ENCODE results near the gene GRIN2A.

GRIN2A gene

DNA sequence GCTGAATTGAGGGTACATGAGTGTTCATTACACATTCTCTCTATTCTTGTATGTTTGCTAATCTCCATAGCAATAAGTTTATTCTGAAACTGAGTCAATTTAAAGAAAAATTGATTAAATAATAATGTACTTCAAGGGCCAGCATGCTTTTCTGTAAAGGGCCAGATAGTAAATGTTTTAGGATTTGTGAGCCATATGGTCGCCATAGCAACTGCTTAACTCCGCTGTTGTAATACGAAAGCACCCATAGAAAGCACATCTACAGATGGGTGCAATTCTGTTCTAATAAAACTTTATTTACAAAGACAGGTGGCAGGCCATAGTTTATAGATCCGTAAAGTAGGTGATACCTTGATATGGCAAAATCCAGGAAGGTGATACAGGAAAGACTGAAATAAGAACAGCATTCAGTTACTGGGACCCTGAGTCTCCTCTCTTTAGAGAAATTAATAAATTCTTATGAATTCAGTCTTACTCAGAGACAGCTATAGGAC is 36.6 kb downstream of the GRIN2A start:
- WGBS (ENCODE audit: extremely low coverage, insufficient coverage, low lambda C conversion rate) = no CpG with 5 or more reads among the region's 4 CpGs
- Histone ChIP-seq H4K8ac (ENCODE audit: low read depth, low read length) (no peak overlapping the region), H3K18ac (ENCODE audit: low read length) (no peak overlapping the region), H3K79me1 (ENCODE audit: low read length) (no peaks in the 10 kb centered on the region), H3K79me2 (ENCODE audit: control insufficient read depth, insufficient read depth, low read length) (no peaks in the 10 kb centered on the region), H2BK15ac (replicated peaks; ENCODE audit: low read depth) (no peak overlapping the region), H2BK120ac (ENCODE audit: low read depth, low read length) (no peak overlapping the region), H3K23ac (ENCODE audit: low read length) (no peak overlapping the region), H3K56ac (ENCODE audit: low read length) (no peak overlapping the region), H2BK5ac (ENCODE audit: low read length) (no peak overlapping the region), H3K4me3 (ENCODE audit: low read length) (no peak overlapping the region), H3K4me1 (ENCODE audit: control insufficient read depth, low read depth, low read length) (no peaks in the 10 kb centered on the region), H3K4ac (ENCODE audit: low read depth, low read length) (no peak overlapping the region), H4K5ac (ENCODE audit: low read length) (no peak overlapping the region), H3K36me3 (ENCODE audit: control insufficient read depth, insufficient read depth, low read length) (no peaks in the 10 kb centered on the region), H3K27ac (ENCODE audit: low read depth, low read length) (no peak overlapping the region), H3K4me2 (ENCODE audit: low read length) (no peak overlapping the region), H3K27me3 (ENCODE audit: insufficient read depth, low read length, poor library complexity) (no peaks in the 10 kb centered on the region), H2AK5ac (ENCODE audit: low read length) (no peak overlapping the region), H3K9ac (ENCODE audit: low read length) (no peak overlapping the region)
- no peak for DNase-seq

- no peak overlapping the region for H2BK5ac ChIP-seq (ENCODE audit: low read length)
- H3K4me2 ChIP-seq (ENCODE audit: low read length) = no peak overlapping the region
- DNase-seq = no peak
- H3K4ac ChIP-seq (ENCODE audit: low read depth, low read length) = no peak overlapping the region
- H3K79me1 ChIP-seq (ENCODE audit: low read length) = no peaks in the 10 kb centered on the region
- no peaks in the 10 kb centered on the region for H3K79me2 ChIP-seq (ENCODE audit: control insufficient read depth, insufficient read depth, low read length)
- no peak overlapping the region for H3K27ac ChIP-seq (ENCODE audit: low read depth, low read length)
- no peak overlapping the region for H2AK5ac ChIP-seq (ENCODE audit: low read length)
- H3K4me3 ChIP-seq (ENCODE audit: low read length) = no peak overlapping the region
- no peak overlapping the region for H4K5ac ChIP-seq (ENCODE audit: low read length)
- H3K56ac ChIP-seq (ENCODE audit: low read length) = no peak overlapping the region
- H3K18ac ChIP-seq (ENCODE audit: low read length) = no peak overlapping the region
- H2BK120ac ChIP-seq (ENCODE audit: low read depth, low read length) = no peak overlapping the region
- no peaks in the 10 kb centered on the region for H3K4me1 ChIP-seq (ENCODE audit: control insufficient read depth, low read depth, low read length)
- no peaks in the 10 kb centered on the region for H3K27me3 ChIP-seq (ENCODE audit: insufficient read depth, low read length, poor library complexity)
- no peak overlapping the region for H4K8ac ChIP-seq (ENCODE audit: low read depth, low read length)
- no peak overlapping the region for H2BK15ac ChIP-seq (replicated peaks; ENCODE audit: low read depth)
- no peak overlapping the region for H3K9ac ChIP-seq (ENCODE audit: low read length)
- H3K36me3 ChIP-seq (ENCODE audit: control insufficient read depth, insufficient read depth, low read length) = no peaks in the 10 kb centered on the region
- H3K23ac ChIP-seq (ENCODE audit: low read length) = no peak overlapping the region
These were observed 40.6 kb downstream of the GRIN2A start for GRCh38 chr16:10141671-10142070.

GRCh38 chr16:10138881-10139280 is 43.3 kb downstream of the GRIN2A start:
- Histone ChIP-seq H3K79me2 (ENCODE audit: control insufficient read depth, insufficient read depth, low read length) (no peaks in the 10 kb centered on the region), H3K4ac (ENCODE audit: low read depth, low read length) (no peak overlapping the region), H2BK5ac (ENCODE audit: low read length) (no peak overlapping the region), H2AK5ac (ENCODE audit: low read length) (no peak overlapping the region), H3K9ac (ENCODE audit: low read length) (no peak overlapping the region), H3K27ac (ENCODE audit: low read depth, low read length) (no peak overlapping the region), H4K8ac (ENCODE audit: low read depth, low read length) (no peak overlapping the region), H3K23ac (ENCODE audit: low read length) (no peak overlapping the region), H4K5ac (ENCODE audit: low read length) (no peak overlapping the region), H3K56ac (ENCODE audit: low read length) (no peak overlapping the region), H3K4me3 (ENCODE audit: low read length) (no peak overlapping the region), H2BK15ac (replicated peaks; ENCODE audit: low read depth) (no peak overlapping the region), H3K79me1 (ENCODE audit: low read length) (no peaks in the 10 kb centered on the region), H3K4me1 (ENCODE audit: control insufficient read depth, low read depth, low read length) (no peaks in the 10 kb centered on the region), H3K27me3 (ENCODE audit: insufficient read depth, low read length, poor library complexity) (no peaks in the 10 kb centered on the region), H3K4me2 (ENCODE audit: low read length) (no peak overlapping the region), H3K18ac (ENCODE audit: low read length) (no peak overlapping the region), H2BK120ac (ENCODE audit: low read depth, low read length) (no peak overlapping the region), H3K36me3 (ENCODE audit: control insufficient read depth, insufficient read depth, low read length) (no peaks in the 10 kb centered on the region)
- no CpG with 5 or more reads among the region's 5 CpGs for WGBS (ENCODE audit: extremely low coverage, insufficient coverage, low lambda C conversion rate)
- DNase-seq = no peak

DNA sequence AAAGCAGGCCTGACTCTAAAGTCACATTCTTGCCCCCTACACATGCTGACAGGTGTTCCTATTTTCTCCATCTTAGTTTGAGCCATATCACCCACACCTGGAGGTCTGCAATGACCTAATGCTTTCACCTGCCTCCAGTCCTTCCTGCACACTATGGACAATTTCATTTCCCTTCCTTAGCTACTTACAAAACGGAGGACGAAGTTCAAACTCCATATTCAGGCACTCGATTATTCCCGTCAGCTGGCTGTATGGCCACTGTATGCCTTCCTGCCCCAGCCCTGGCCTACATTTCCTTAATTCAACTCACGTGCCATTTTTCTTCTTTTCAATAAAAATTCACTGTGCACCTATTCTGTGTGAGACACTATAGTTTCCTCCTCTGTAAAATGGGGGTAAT is 44.9 kb downstream of the GRIN2A start:
- no peaks in the 10 kb centered on the region for H3K36me3 ChIP-seq (ENCODE audit: control insufficient read depth, insufficient read depth, low read length)
- H3K4me2 ChIP-seq (ENCODE audit: low read length) = no peak overlapping the region
- H3K27ac ChIP-seq (ENCODE audit: low read depth, low read length) = no peak overlapping the region
- no peak overlapping the region for H4K5ac ChIP-seq (ENCODE audit: low read length)
- H2AK5ac ChIP-seq (ENCODE audit: low read length) = no peak overlapping the region
- no peak for DNase-seq
- no peaks in the 10 kb centered on the region for H3K4me1 ChIP-seq (ENCODE audit: control insufficient read depth, low read depth, low read length)
- H3K4ac ChIP-seq (ENCODE audit: low read depth, low read length) = no peak overlapping the region
- WGBS (ENCODE audit: extremely low coverage, insufficient coverage, low lambda C conversion rate) = no CpG with 5 or more reads among the region's 5 CpGs
- no peak overlapping the region for H2BK15ac ChIP-seq (replicated peaks; ENCODE audit: low read depth)
- no peaks in the 10 kb centered on the region for H3K79me1 ChIP-seq (ENCODE audit: low read length)
- no peak overlapping the region for H3K18ac ChIP-seq (ENCODE audit: low read length)
- H3K23ac ChIP-seq (ENCODE audit: low read length) = no peak overlapping the region
- H4K8ac ChIP-seq (ENCODE audit: low read depth, low read length) = no peak overlapping the region
- no peak overlapping the region for H3K56ac ChIP-seq (ENCODE audit: low read length)
- no peaks in the 10 kb centered on the region for H3K27me3 ChIP-seq (ENCODE audit: insufficient read depth, low read length, poor library complexity)
- no peaks in the 10 kb centered on the region for H3K79me2 ChIP-seq (ENCODE audit: control insufficient read depth, insufficient read depth, low read length)
- H3K4me3 ChIP-seq (ENCODE audit: low read length) = no peak overlapping the region
- no peak overlapping the region for H2BK5ac ChIP-seq (ENCODE audit: low read length)
- no peak overlapping the region for H3K9ac ChIP-seq (ENCODE audit: low read length)
- H2BK120ac ChIP-seq (ENCODE audit: low read depth, low read length) = no peak overlapping the region

GRCh38 chr16:10136916-10137315 is 45.3 kb downstream of the GRIN2A start:
- Histone ChIP-seq H3K18ac (ENCODE audit: low read length) (no peak overlapping the region), H3K23ac (ENCODE audit: low read length) (no peak overlapping the region), H3K4me3 (ENCODE audit: low read length) (no peak overlapping the region), H3K4me2 (ENCODE audit: low read length) (no peak overlapping the region), H3K27me3 (ENCODE audit: insufficient read depth, low read length, poor library complexity) (no peaks in the 10 kb centered on the region), H4K8ac (ENCODE audit: low read depth, low read length) (no peak overlapping the region), H3K79me2 (ENCODE audit: control insufficient read depth, insufficient read depth, low read length) (no peaks in the 10 kb centered on the region), H2BK15ac (replicated peaks; ENCODE audit: low read depth) (no peak overlapping the region), H3K9ac (ENCODE audit: low read length) (no peak overlapping the region), H2BK120ac (ENCODE audit: low read depth, low read length) (no peak overlapping the region), H3K36me3 (ENCODE audit: control insufficient read depth, insufficient read depth, low read length) (no peaks in the 10 kb centered on the region), H2BK5ac (ENCODE audit: low read length) (no peak overlapping the region), H2AK5ac (ENCODE audit: low read length) (no peak overlapping the region), H3K4me1 (ENCODE audit: control insufficient read depth, low read depth, low read length) (no peaks in the 10 kb centered on the region), H4K5ac (ENCODE audit: low read length) (no peak overlapping the region), H3K27ac (ENCODE audit: low read depth, low read length) (no peak overlapping the region), H3K4ac (ENCODE audit: low read depth, low read length) (no peak overlapping the region), H3K79me1 (ENCODE audit: low read length) (no peaks in the 10 kb centered on the region), H3K56ac (ENCODE audit: low read length) (no peak overlapping the region)
- WGBS (ENCODE audit: extremely low coverage, insufficient coverage, low lambda C conversion rate) = no CpG with 5 or more reads among the region's 3 CpGs
- peak; percentile 49 for DNase-seq

DNA sequence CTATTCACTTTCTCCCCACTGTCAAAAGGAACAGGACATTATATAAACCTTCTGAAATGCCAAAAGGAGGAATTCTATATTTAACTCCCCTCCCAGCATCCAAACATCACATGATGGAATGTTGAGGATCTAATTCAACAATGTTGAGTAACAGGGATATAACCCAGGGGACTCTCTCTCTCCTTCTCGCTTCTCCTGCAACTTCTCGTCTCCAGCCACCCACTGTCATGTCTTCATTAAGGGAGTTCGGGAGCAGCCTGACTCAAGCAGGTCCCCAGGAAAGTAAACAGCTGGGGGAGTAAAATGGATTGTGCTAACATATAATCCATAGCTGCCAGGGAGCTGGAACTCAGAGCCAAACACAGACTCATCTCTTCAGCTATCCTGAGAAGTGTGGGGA is 51.7 kb downstream of the GRIN2A start:
- no peak overlapping the region for H2BK15ac ChIP-seq (replicated peaks; ENCODE audit: low read depth)
- no peak overlapping the region for H2BK5ac ChIP-seq (ENCODE audit: low read length)
- H3K4me1 ChIP-seq (ENCODE audit: control insufficient read depth, low read depth, low read length) = no peaks in the 10 kb centered on the region
- WGBS (ENCODE audit: extremely low coverage, insufficient coverage, low lambda C conversion rate) = no CpG with 5 or more reads among the region's 3 CpGs
- no peak overlapping the region for H3K4me2 ChIP-seq (ENCODE audit: low read length)
- no peak overlapping the region for H3K4me3 ChIP-seq (ENCODE audit: low read length)
- H3K23ac ChIP-seq (ENCODE audit: low read length) = no peak overlapping the region
- no peak overlapping the region for H2BK120ac ChIP-seq (ENCODE audit: low read depth, low read length)
- no peak overlapping the region for H4K5ac ChIP-seq (ENCODE audit: low read length)
- H2AK5ac ChIP-seq (ENCODE audit: low read length) = no peak overlapping the region
- no peaks in the 10 kb centered on the region for H3K27me3 ChIP-seq (ENCODE audit: insufficient read depth, low read length, poor library complexity)
- DNase-seq = no peak
- no peak overlapping the region for H4K8ac ChIP-seq (ENCODE audit: low read depth, low read length)
- no peak overlapping the region for H3K18ac ChIP-seq (ENCODE audit: low read length)
- H3K27ac ChIP-seq (ENCODE audit: low read depth, low read length) = no peak overlapping the region
- H3K9ac ChIP-seq (ENCODE audit: low read length) = no peak overlapping the region
- no peaks in the 10 kb centered on the region for H3K79me1 ChIP-seq (ENCODE audit: low read length)
- no peak overlapping the region for H3K56ac ChIP-seq (ENCODE audit: low read length)
- no peaks in the 10 kb centered on the region for H3K36me3 ChIP-seq (ENCODE audit: control insufficient read depth, insufficient read depth, low read length)
- H3K4ac ChIP-seq (ENCODE audit: low read depth, low read length) = no peak overlapping the region
- no peaks in the 10 kb centered on the region for H3K79me2 ChIP-seq (ENCODE audit: control insufficient read depth, insufficient read depth, low read length)
